Activated T-cell treated with anti-CD3 and anti-CD28 coated beads, Interleukin-2, amount 50 U/mL, for 72 hours (primary cell): Measurements from ENCODE around the gene RPH3AL. TPM values are rescaled to one million over a fixed set of nuclear protein-coding genes. Genes with fewer than 3 reads are reported as not detected.
"Not testable (repeated sequence)": the region's sequence is repeated elsewhere in the genome, so short reads cannot be mapped to it uniquely, and the experiment has no call there.

ENCODE experiments used
- ATAC-seq, 2 donors: fragments of 150-1000 bp; cut with Tn5 transposase; replicated peaks in 1 of 2; 2 replicates each; pipeline ENCODE4 v1.10.0; 2021; ENCODE audit warnings: moderate library complexity in 2 of 2, mild to moderate bottlenecking in 1 of 2
- DNase-seq, 2 donors: peaks; one replicate each; pipeline ENCODE4 v3.0.0; 2021 to 2022; ENCODE audit warnings: mixed read lengths in 1 of 2
- H3K27ac Mint-ChIP-seq: one replicate; pipeline ENCODE4 v1.8.0; 2022; ENCODE audit warnings: mild to moderate bottlenecking, moderate library complexity, mixed read lengths
- H3K27me3 Mint-ChIP-seq: one replicate; pipeline ENCODE4 v1.8.0; 2022; ENCODE audit warnings: low read depth, mixed read lengths
- H3K36me3 Mint-ChIP-seq, 2 donors: one replicate each; pipeline ENCODE4 v1.8.0; 2022; ENCODE audit warnings: mixed read lengths in 2 of 2, mild to moderate bottlenecking in 1 of 2; ENCODE audit not compliant: insufficient read depth in 2 of 2
- H3K4me1 Mint-ChIP-seq: one replicate; pipeline ENCODE4 v1.8.0; 2022; ENCODE audit warnings: low read depth, mixed read lengths
- H3K4me3 Mint-ChIP-seq, 2 donors: one replicate each; pipeline ENCODE4 v1.8.0; 2022; ENCODE audit warnings: mild to moderate bottlenecking in 2 of 2, mixed read lengths in 2 of 2, moderate library complexity in 2 of 2
- H3K9me3 Mint-ChIP-seq, 2 donors: one replicate each; pipeline ENCODE4 v1.8.0; 2022; ENCODE audit warnings: mixed read lengths in 2 of 2
- total RNA-seq, 2 donors: library from RNA; stranded (reverse); gene quantifications; one replicate each; pipeline ENCODE4 v1.2.3, GENCODE V29; 2022

RPH3AL gene
- total RNA-seq, 2 donors from 2014 or later, result 3.5 to 7.2 TPM

GRCh38 chr17:207775-208174 lies 144.8 kb downstream of the RPH3AL start:
- Mint-ChIP-seq H3K27ac (no peak overlapping the region), H3K27me3 (no peaks in the 10 kb centered on the region), H3K4me3 (no peak overlapping the region), H3K9me3 (peaks cover 0 to 6% of the 10 kb centered on the region in 2 donors), H3K36me3 (no peaks in the 10 kb centered on the region), H3K4me1 (no peaks in the 10 kb centered on the region)
- DNase-seq (no peak), ATAC-seq (no peak)

GRCh38 chr17:206941-207560 lies 145.6 kb downstream of the RPH3AL start:
- peaks cover 0 to 6% of the 10 kb centered on the region in 2 donors for H3K9me3 Mint-ChIP-seq
- ATAC-seq, result no peak
- H3K27me3 Mint-ChIP-seq, result no peaks in the 10 kb centered on the region
- no peaks in the 10 kb centered on the region for H3K4me1 Mint-ChIP-seq
- DNase-seq, result no peak
- no peak overlapping the region for H3K4me3 Mint-ChIP-seq
- no peaks in the 10 kb centered on the region for H3K36me3 Mint-ChIP-seq
- H3K27ac Mint-ChIP-seq, result no peak overlapping the region

DNA sequence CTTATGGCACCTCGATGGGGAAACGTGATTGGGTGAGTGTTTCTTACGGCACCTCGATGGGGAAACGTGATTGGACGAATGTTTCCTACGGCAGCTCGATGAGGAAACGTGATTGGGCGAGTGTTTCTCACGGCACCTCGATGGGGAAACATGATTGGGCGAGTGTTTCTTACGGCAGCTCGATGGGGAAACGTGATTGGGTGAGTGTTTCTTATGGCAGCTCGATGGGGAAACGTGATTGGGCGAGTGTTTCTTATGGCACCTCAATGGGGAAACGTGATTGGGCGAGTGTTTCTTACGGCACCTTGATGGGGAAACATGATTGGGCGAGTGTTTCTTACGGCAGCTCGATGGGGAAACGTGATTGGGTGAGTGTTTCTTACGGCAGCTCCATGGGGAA lies 146.1 kb downstream of the RPH3AL start:
- not testable (repeated sequence) for H3K27me3 Mint-ChIP-seq, H3K9me3 Mint-ChIP-seq, ATAC-seq, H3K4me1 Mint-ChIP-seq, DNase-seq, H3K36me3 Mint-ChIP-seq, H3K27ac Mint-ChIP-seq, H3K4me3 Mint-ChIP-seq

GRCh38 chr17:205817-206216 lies 146.8 kb downstream of the RPH3AL start:
- Mint-ChIP-seq H3K4me1 (no peaks in the 10 kb centered on the region), H3K4me3 (no peak overlapping the region), H3K36me3 (no peaks in the 10 kb centered on the region), H3K27ac (no peak overlapping the region), H3K9me3 (peaks cover 0 to 6% of the 10 kb centered on the region in 2 donors), H3K27me3 (no peaks in the 10 kb centered on the region)
- no peak for ATAC-seq
- no peak for DNase-seq

DNA sequence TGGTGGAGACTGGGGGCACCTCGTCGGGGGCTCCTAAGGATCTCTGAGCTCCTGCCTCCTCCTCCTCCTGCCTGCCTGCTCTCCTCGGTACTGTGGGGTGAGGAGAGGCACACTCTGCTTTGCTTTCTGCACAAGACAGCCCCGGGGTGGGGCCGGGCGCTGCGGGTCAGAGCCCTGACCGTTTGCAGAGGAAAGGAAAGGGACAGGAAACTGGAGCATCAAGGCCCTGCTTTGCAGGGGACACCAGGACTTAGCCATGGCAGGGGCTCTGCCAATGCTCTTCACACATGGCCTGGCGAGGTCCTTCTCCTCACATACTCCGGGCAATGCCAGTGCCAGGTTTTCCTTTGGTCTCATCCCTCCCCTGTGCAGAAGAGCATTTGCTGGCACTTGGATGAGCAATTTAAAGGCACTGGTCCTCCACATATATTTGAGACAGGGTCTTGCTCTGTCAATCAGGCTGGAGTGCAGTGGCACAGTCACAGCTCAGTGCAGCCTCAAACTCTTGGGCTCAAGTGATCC lies 147.4 kb downstream of the RPH3AL start:
- Mint-ChIP-seq H3K27ac (no peak overlapping the region), H3K4me3 (no peak overlapping the region), H3K9me3 (peaks cover 0 to 6% of the 10 kb centered on the region in 2 donors), H3K27me3 (peaks cover 2% of the 10 kb centered on the region), H3K4me1 (no peaks in the 10 kb centered on the region), H3K36me3 (no peaks in the 10 kb centered on the region)
- no peak for DNase-seq
- ATAC-seq, result no peak

DNA sequence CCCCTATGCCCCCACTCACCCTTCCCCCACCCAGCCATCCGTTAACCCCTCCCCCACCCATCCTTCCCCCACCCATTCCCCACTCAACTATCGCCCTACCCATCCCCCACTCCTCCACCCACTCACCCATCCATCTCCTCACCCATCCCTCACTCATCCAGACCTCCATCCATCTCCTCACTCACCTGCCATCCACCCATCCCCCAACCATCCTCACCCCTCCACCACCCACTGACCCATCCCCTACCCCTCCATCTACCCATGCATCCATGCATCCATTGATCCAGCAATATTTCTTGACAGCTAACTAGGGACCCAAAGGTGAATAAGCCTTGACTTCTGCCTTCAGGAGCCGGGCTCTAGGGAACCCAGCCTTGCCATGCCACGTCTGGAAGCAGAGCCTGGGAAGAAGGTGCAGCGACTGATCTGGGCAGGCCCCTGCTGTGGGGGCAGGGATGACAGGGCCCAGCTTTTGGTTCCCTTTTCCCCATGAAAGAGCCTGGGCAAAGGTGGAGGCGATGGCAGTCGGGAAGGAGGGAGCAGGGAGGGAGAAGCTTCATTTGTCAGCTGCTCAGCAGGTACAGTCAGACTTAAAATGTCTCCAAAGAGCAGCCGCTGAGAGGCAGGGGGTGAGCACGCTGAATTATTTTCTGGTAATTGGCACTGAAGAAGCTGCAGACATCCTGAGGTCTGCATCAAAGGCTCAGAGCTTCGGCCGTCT lies 148.0 kb downstream of the RPH3AL start:
- no peak for DNase-seq
- Mint-ChIP-seq H3K4me1 (no peaks in the 10 kb centered on the region), H3K4me3 (no peak overlapping the region), H3K9me3 (peaks cover 0 to 6% of the 10 kb centered on the region in 2 donors), H3K36me3 (no peaks in the 10 kb centered on the region), H3K27ac (no peak overlapping the region), H3K27me3 (peaks cover 9% of the 10 kb centered on the region)
- no peak for ATAC-seq

DNA sequence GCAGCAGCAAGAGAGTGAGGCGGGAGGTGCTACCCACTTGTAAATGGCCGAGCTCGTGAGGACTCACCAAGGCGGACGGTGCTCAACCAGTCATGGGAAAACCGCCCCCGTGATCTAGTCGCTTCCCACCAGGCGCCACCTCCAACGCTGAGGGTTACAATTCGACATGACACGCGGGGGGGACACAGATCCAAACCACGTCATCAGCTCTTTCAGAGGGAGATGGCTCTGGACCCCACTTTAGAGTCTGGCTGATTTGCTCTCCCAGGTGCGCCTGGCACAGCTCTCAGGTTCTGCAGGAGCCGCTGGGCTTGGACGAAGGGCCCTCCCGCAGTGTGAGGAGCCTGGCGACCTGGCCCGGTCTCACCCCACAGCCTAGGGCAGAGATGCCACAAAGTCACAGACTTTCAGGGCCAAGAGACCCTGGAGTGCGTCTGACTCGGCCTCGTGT lies 150.1 kb downstream of the RPH3AL start:
- peaks cover 0 to 6% of the 10 kb centered on the region in 2 donors for H3K9me3 Mint-ChIP-seq
- no peak overlapping the region for H3K27ac Mint-ChIP-seq
- ATAC-seq (no peak), DNase-seq (no peak)
- H3K27me3 Mint-ChIP-seq, result peaks cover 11% of the 10 kb centered on the region
- no peak overlapping the region for H3K4me3 Mint-ChIP-seq
- no peaks in the 10 kb centered on the region for H3K36me3 Mint-ChIP-seq
- H3K4me1 Mint-ChIP-seq, result no peaks in the 10 kb centered on the region

- H3K4me1 Mint-ChIP-seq, H3K4me3 Mint-ChIP-seq, DNase-seq, H3K9me3 Mint-ChIP-seq, H3K36me3 Mint-ChIP-seq, H3K27ac Mint-ChIP-seq, ATAC-seq: not testable (repeated sequence)
- peaks cover 11% of the 10 kb centered on the region for H3K27me3 Mint-ChIP-seq
Observed at GRCh38 chr17:201736-202135, 150.9 kb downstream of the RPH3AL start.

DNA sequence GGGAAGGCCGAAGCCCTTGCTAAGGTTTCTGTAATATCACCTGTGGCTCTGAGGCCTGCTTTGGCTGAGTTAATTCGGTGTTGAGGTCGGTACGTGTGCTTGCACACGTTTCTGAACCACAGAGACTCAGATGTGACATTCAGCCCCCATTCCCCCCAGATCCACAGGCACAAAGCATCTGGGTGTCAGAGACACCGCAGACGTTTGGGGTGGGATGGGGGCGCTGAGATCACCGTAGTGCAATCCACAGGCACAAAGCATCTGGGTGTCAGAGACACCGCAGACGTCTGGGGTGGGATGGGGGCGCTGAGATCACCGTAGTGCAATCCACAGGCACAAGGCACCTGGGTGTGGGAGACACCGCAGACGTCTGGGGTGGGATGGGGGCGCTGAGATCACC lies 151.3 kb downstream of the RPH3AL start:
- H3K4me1 Mint-ChIP-seq, H3K4me3 Mint-ChIP-seq, H3K27ac Mint-ChIP-seq, DNase-seq, H3K9me3 Mint-ChIP-seq, H3K36me3 Mint-ChIP-seq, ATAC-seq: not testable (repeated sequence)
- peaks cover 11% of the 10 kb centered on the region for H3K27me3 Mint-ChIP-seq

- DNase-seq, result no peak
- Mint-ChIP-seq H3K36me3 (no peaks in the 10 kb centered on the region), H3K4me1 (no peaks in the 10 kb centered on the region), H3K27me3 (peaks cover 11% of the 10 kb centered on the region), H3K9me3 (no peaks in the 10 kb centered on the region), H3K4me3 (no peak overlapping the region), H3K27ac (no peak overlapping the region)
- ATAC-seq, result no peak
Observed at GRCh38 chr17:200586-200985, 152.0 kb downstream of the RPH3AL start.

- no peaks in the 10 kb centered on the region for H3K36me3 Mint-ChIP-seq
- no peaks in the 10 kb centered on the region for H3K9me3 Mint-ChIP-seq
- DNase-seq (no peak), ATAC-seq (no peak)
- H3K4me1 Mint-ChIP-seq, result no peaks in the 10 kb centered on the region
- peaks cover 11% of the 10 kb centered on the region for H3K27me3 Mint-ChIP-seq
- H3K4me3 Mint-ChIP-seq, result no peak overlapping the region
- H3K27ac Mint-ChIP-seq, result no peak overlapping the region
Observed at GRCh38 chr17:199806-200545, 152.6 kb downstream of the RPH3AL start.

GRCh38 chr17:199191-199604 lies 153.4 kb downstream of the RPH3AL start:
- H3K4me1 Mint-ChIP-seq, result no peaks in the 10 kb centered on the region
- H3K36me3 Mint-ChIP-seq, result no peaks in the 10 kb centered on the region
- H3K9me3 Mint-ChIP-seq, result no peaks in the 10 kb centered on the region
- H3K27me3 Mint-ChIP-seq, result peaks cover 11% of the 10 kb centered on the region
- DNase-seq, result no peak
- H3K4me3 Mint-ChIP-seq, result no peak overlapping the region
- ATAC-seq, result no peak
- no peak overlapping the region for H3K27ac Mint-ChIP-seq

DNA sequence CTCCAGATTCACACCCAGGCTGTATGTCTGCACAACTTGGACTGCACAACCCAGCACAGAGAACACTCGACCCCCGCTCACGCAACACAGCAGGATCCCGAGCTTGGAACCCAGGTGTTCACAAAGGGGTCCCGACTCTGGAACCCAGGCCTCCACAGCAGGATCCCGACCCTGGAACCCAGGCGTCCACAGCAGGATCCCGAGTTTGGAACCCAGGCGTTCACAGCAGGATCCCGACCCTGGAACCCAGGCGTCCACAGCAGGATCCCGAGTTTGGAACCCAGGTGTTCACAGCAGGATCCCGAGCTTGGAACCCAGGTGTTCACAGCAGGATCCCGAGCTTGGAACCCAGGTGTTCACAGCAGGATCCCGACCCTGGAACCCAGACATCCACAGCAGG lies 154.4 kb downstream of the RPH3AL start:
- not testable (repeated sequence) for H3K9me3 Mint-ChIP-seq, ATAC-seq, H3K36me3 Mint-ChIP-seq, H3K27ac Mint-ChIP-seq, H3K4me3 Mint-ChIP-seq, DNase-seq, H3K4me1 Mint-ChIP-seq
- peaks cover 11% of the 10 kb centered on the region for H3K27me3 Mint-ChIP-seq
